Measurements from ENCODE around the gene NARS2. TPM values are rescaled to one million over a fixed set of nuclear protein-coding genes. Genes with fewer than 3 reads are reported as not detected.
"Not testable (repeated sequence)": the region's sequence is repeated elsewhere in the genome, so short reads cannot be mapped to it uniquely, and the experiment has no call there.

Gene NARS2
- total RNA-seq, 6 donors from 2014 or later, result 7.7 to 45.1 (median 15.5) TPM

DNA sequence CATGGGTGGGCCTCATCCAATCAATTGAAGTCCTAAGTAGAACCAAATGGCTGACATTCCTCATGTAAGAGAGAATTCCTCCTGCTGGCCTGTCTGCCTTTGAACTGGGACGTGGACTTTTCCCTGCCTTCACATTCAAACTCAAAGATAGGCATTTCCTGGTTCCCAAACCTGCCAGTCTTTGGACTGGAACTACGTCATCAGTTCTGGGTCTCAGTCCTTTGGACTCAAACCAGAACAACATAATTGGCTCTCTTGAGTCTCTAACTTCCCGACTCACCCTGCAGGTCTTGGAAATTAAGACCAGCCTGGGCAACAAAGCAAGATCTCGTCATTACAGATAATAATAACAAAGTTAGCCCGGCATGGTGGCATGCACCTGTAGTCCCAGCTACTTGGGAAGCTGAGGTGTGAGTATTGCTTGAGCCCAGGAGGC is 38.7 kb upstream of the NARS2 start:
- WGBS, 2 donors, result 85 to 87% methylated on average over 5 of the region's 5 CpGs

DNA sequence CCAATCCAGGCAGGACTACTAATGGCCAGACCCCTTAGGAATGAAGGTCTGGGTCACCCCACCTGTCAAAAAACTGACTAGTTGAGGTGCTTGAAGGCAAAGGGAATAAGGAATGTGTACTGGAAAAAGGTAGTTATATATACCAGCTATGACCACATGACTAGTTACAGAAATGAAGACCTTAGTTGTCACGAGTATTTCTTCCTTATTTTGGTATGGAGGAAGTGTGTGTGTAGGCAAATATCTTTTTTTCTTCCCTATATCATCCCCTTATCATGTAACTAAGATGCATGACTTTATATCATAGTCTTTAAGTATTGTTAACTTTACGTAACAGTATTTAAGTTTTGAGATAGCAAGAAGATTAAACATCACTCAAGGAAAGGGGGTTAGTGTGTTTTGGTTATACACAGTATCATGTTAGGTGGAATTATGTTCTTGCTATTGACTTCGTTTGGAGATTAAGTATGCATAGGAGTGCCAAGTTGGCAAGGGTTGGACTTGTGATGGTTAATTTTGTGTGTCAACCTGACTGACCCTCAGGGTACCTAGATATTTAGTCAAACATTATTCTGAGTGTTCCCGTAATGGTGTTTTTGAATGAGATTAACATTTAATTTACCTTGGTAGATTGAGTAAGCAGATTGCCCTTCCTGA is 38.2 kb upstream of the NARS2 start:
- DNase-seq (no peak), ATAC-seq (ENCODE audit: low FRiP score in 2 of 2) (no peak)
- H3K27ac ChIP-seq, result no peak overlapping the region
- no peaks in the 10 kb centered on the region for H3K9me3 ChIP-seq
- TF ChIP-seq POLR2AphosphoS5 (IDR thresholded peaks at IDR 0.05) (no peak), POLR2A (IDR thresholded peaks at IDR 0.05) (no peak), EP300 (IDR thresholded peaks at IDR 0.05) (no peak)
- TF ChIP-seq, protein P1, sequence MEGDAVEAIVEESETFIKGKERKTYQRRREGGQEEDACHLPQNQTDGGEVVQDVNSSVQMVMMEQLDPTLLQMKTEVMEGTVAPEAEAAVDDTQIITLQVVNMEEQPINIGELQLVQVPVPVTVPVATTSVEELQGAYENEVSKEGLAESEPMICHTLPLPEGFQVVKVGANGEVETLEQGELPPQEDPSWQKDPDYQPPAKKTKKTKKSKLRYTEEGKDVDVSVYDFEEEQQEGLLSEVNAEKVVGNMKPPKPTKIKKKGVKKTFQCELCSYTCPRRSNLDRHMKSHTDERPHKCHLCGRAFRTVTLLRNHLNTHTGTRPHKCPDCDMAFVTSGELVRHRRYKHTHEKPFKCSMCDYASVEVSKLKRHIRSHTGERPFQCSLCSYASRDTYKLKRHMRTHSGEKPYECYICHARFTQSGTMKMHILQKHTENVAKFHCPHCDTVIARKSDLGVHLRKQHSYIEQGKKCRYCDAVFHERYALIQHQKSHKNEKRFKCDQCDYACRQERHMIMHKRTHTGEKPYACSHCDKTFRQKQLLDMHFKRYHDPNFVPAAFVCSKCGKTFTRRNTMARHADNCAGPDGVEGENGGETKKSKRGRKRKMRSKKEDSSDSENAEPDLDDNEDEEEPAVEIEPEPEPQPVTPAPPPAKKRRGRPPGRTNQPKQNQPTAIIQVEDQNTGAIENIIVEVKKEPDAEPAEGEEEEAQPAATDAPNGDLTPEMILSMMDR (IDR thresholded peaks at IDR 0.05), result no peak
- no peaks in the 10 kb centered on the region for H3K27me3 ChIP-seq
- no peak overlapping the region for H3K4me3 ChIP-seq
- H3K36me3 ChIP-seq, result no peaks in the 10 kb centered on the region
- 63 to 71% methylated on average over 4 of the region's 4 CpGs for WGBS, 2 donors
- no peaks in the 10 kb centered on the region for H3K4me1 ChIP-seq

More for the DNA sequence above, 38.7 kb upstream of the NARS2 start:
- ATAC-seq (ENCODE audit: low FRiP score in 2 of 2) (no peak), DNase-seq (no peak)
- no peak overlapping the region for H3K27ac ChIP-seq
- no peaks in the 10 kb centered on the region for H3K27me3 ChIP-seq
- no peaks in the 10 kb centered on the region for H3K4me1 ChIP-seq
- H3K36me3 ChIP-seq, result no peaks in the 10 kb centered on the region
- no peak overlapping the region for H3K4me3 ChIP-seq
- no peaks in the 10 kb centered on the region for H3K9me3 ChIP-seq
- TF ChIP-seq, protein P1 (IDR thresholded peaks at IDR 0.05), result no peak
- TF ChIP-seq POLR2AphosphoS5 (IDR thresholded peaks at IDR 0.05) (no peak), EP300 (IDR thresholded peaks at IDR 0.05) (no peak), POLR2A (IDR thresholded peaks at IDR 0.05) (no peak)

DNA sequence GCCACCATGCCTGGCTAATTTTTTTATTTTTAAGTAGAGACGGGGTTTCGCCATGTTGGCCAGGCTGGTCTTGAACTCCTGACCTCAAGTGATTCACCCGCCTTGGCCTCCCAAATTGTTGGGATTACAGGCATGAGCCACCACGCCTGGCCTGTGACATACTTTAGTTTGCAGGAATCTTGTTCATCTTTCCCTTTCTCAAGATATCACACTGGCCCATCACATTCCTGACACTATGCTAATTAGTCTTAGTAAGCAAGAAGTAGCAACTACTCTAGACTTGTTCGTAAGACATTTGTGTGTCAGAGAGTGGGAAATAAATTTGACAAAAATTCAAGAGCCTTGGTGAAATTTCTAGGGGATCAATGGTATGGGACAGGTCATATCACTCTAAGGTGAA is 34.7 kb upstream of the NARS2 start:
- not testable (repeated sequence) for ATAC-seq (ENCODE audit: low FRiP score in 2 of 2); H3K36me3 ChIP-seq; H3K9me3 ChIP-seq; H3K27me3 ChIP-seq; H3K27ac ChIP-seq; H3K4me3 ChIP-seq; DNase-seq; H3K4me1 ChIP-seq
- 87 to 95% methylated on average over 5 of the region's 5 CpGs for WGBS, 2 donors

DNA sequence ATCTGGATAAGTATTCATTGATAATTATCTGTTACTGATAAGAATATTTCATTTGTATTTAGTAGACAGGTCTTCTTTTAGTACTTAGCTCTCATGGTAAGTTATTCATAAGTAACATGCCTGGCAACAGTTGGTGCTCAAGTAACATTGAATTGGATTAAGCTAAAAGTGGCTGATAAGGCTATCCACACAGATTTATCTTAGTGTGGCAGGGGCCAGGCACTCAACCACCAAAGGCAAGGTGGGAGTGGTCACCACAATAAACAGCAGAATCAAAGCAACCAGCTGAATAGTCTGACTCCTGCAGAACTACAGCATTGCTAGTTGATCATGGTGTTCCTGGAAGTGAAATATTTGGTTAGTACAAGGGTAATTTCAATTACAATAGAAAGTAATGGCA is 33.0 kb upstream of the NARS2 start:
- H3K9me3 ChIP-seq, result no peaks in the 10 kb centered on the region
- no peaks in the 10 kb centered on the region for H3K27me3 ChIP-seq
- H3K36me3 ChIP-seq, result no peaks in the 10 kb centered on the region
- no peak for ATAC-seq (ENCODE audit: low FRiP score in 2 of 2)
- H3K4me3 ChIP-seq, result no peak overlapping the region
- no peaks in the 10 kb centered on the region for H3K4me1 ChIP-seq
- TF ChIP-seq POLR2A (IDR thresholded peaks at IDR 0.05), result no peak
- TF ChIP-seq POLR2AphosphoS5 (IDR thresholded peaks at IDR 0.05), result no peak
- no peak for TF ChIP-seq EP300 (IDR thresholded peaks at IDR 0.05)
- TF ChIP-seq, protein P1 (IDR thresholded peaks at IDR 0.05), result no peak
- H3K27ac ChIP-seq, result no peak overlapping the region
- no peak for DNase-seq

DNA sequence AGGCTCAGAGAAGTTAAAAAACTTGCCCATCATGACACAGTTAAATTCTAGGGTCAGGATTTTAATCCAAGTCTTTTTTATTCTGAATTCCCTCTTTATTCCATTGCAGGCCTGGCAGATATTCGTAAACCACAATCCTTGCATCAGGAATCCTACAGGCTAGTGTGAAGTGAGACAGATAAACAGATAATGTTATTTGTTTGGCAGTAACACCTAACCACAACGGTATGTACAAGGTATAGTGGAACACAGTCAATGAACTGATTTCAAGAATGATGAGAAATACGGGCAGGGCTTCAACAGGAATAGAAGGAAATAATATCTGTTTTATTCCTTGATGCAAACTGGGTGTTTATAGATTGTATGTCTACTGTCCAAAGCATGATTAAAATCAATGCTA is 32.0 kb upstream of the NARS2 start:
- H3K9me3 ChIP-seq, result no peaks in the 10 kb centered on the region
- H3K4me3 ChIP-seq, result no peak overlapping the region
- TF ChIP-seq POLR2AphosphoS5 (IDR thresholded peaks at IDR 0.05) (no peak), POLR2A (IDR thresholded peaks at IDR 0.05) (no peak)
- 71 to 75% methylated on average over 3 of the region's 3 CpGs for WGBS, 2 donors
- no peak overlapping the region for H3K27ac ChIP-seq
- no peaks in the 10 kb centered on the region for H3K36me3 ChIP-seq
- H3K27me3 ChIP-seq, result no peaks in the 10 kb centered on the region
- ATAC-seq (ENCODE audit: low FRiP score in 2 of 2) (no peak), DNase-seq (no peak)
- no peaks in the 10 kb centered on the region for H3K4me1 ChIP-seq

DNA sequence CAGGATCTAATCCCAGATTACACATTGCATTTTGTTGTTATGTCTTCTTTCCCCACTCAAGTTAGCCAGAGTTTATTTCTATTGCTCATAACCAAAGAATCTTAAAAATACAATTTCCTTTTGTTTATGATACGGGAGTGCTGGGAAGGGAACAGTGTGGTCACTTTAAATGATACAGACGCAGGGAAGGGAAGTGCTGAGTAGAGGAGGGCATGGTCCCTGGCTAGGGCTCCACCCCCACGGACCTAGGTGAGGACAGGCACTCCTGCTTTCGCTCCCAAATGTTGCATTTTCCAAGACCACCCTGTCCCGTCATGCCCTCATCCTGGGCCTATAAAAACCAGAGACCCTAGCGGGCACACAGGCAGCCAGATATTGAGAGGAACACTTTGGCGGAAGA is 30.6 kb upstream of the NARS2 start:
- Histone ChIP-seq H3K36me3 (no peaks in the 10 kb centered on the region), H3K27me3 (no peaks in the 10 kb centered on the region), H3K9me3 (no peaks in the 10 kb centered on the region), H3K4me3 (no peak overlapping the region), H3K27ac (no peak overlapping the region), H3K4me1 (no peaks in the 10 kb centered on the region)
- WGBS, 2 donors, result 75 to 79% methylated on average over 7 of the region's 7 CpGs
- DNase-seq (no peak), ATAC-seq (ENCODE audit: low FRiP score in 2 of 2) (no peak)
- TF ChIP-seq, protein P1 (IDR thresholded peaks at IDR 0.05), result no peak
- TF ChIP-seq POLR2AphosphoS5 (IDR thresholded peaks at IDR 0.05) (no peak), POLR2A (IDR thresholded peaks at IDR 0.05) (no peak), EP300 (IDR thresholded peaks at IDR 0.05) (no peak)
